ENCODE measurements around the gene MAGEF1.

DNA sequence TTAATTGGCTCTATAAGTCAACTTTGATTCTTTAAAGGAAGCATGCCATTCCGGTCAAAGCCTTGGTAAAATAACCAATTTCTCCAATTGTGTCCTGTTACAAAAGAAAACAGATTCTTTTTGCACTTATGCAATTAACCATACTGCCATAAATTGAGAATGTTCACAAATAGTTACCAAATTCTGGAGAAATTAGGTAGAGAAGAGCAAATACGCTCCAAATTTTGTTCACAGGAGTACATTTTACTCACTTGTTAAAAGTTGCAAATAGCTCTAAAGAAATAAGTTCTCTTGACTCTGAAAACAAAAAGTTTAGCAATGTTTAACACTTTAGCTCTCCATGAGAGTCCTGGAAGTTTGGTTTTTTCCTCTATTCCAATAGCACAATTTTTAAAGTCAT lies 11.1 kb downstream of the MAGEF1 start:
- TF ChIP-seq CTCF (IDR thresholded peaks at IDR 0.05; ENCODE audit: low read depth, low read length) (no peak), EZH2phosphoT487 (IDR thresholded peaks at IDR 0.05; ENCODE audit: low read depth) (no peak)

Data from OCI-LY3 (cell line).